GM03348 (cell line): Measurements from ENCODE around the gene CRTAC1.
"Not testable (repeated sequence)": the region's sequence is repeated elsewhere in the genome, so short reads cannot be mapped to it uniquely, and the experiment has no call there.

Source experiments
- DNase-seq: peaks from one replicate; pipeline ENCODE4 v3.0.0; 2012; ENCODE audit warnings: low spot score

The CRTAC1 gene

GRCh38 chr10:97842656-97843280 lies 187.7 kb downstream of the CRTAC1 start:
- no peak for DNase-seq

DNA sequence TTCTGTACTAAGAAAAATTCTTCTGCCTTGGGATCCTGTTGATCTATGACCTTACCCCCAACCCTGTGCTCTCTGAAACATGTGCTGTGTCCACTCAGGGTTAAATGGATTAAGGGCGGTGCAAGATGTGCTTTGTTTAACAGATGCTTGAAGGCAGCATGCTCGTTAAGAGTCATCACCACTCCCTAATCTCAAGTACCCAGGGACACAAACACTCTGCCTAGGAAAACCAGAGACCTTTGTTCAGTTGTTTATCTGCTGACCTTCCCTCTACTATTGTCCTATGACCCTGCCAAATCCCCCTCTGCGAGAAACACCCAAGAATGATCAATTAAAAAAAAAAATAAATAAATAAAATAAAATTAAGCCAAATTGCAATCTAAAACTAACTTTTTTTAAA lies 188.3 kb downstream of the CRTAC1 start:
- DNase-seq = not testable (repeated sequence)

DNA sequence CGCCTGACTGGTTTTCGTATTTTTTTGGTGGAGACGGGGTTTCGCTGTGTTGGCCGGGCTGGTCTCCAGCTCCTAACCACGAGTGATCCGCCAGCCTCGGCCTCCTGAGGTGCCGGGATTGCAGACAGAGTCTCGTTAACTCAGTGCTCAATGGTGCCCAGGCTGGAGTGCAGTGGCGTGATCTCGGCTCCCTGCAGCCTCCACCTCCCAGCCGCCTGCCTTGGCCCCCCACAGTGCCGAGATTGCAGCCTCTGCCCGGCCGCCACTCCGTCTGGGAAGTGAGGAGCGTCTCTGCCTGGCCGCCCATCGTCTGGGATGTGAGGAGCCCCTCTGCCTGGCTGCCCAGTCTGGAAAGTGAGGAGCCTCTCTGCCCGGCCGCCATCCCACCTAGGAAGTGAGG lies 189.3 kb downstream of the CRTAC1 start:
- DNase-seq = not testable (repeated sequence)

GRCh38 chr10:97838091-97838490 lies 192.3 kb downstream of the CRTAC1 start:
- DNase-seq = no peak

DNA sequence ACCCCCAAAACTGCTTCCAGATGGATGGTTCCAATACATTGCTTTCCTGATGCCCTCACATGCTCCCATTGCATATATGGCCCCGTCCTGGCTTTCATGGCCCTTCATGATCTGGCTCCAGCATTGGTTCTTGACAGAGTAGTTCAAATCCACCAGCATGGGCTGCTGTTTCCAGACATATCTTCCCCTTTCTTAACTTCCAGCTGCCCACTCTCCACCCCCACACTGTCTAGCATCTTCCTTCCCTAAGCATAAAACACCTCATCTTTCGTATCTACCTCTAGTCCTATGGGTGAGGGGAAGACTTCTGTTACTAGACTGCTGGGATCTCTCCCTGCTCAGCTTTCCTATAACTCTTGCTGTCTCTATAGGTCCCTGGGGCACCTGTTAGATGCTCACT lies 194.0 kb downstream of the CRTAC1 start:
- no peak for DNase-seq

- no peak for DNase-seq
Observed at GRCh38 chr10:97831259-97831658, 199.2 kb downstream of the CRTAC1 start.

DNA sequence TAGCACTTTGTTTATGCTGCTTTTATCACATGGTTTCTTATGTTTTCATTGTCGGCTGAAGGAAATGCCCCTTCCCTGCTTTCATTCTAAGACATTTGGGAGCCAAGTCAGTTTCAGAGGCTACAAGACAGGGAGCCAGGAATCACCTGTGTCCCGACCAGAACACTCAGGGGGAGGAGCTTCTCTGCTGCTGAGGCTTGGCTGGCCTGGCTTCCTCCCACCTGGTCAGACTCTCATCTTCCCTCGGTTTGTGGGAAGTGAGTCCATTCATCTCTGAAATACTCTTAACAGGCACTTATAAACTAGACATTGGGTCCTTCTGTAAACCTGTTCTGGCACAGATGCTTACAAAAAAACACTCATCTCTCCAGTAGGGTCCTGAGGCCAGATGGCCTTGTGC lies 200.4 kb downstream of the CRTAC1 start:
- DNase-seq = no peak

DNA sequence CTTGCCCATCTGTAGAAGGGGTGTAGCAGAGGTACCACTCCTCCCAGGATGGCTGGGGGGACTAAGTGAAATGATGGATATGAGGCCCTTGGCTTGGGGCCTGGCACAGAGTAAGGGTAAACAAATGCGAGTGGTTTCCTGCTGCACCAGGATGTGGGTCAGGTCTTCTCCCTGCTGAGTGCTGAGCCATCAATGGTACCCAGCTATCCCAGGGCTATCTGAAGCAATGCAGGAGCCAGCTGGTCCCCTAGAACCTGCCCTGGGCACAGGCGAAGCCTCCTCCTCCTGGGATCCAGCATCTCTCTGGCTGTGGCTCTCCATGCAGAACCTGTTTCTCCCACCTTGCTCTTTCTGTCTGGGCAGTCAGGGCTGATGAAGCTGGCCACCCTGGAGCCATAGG lies 201.7 kb downstream of the CRTAC1 start:
- no peak for DNase-seq

DNA sequence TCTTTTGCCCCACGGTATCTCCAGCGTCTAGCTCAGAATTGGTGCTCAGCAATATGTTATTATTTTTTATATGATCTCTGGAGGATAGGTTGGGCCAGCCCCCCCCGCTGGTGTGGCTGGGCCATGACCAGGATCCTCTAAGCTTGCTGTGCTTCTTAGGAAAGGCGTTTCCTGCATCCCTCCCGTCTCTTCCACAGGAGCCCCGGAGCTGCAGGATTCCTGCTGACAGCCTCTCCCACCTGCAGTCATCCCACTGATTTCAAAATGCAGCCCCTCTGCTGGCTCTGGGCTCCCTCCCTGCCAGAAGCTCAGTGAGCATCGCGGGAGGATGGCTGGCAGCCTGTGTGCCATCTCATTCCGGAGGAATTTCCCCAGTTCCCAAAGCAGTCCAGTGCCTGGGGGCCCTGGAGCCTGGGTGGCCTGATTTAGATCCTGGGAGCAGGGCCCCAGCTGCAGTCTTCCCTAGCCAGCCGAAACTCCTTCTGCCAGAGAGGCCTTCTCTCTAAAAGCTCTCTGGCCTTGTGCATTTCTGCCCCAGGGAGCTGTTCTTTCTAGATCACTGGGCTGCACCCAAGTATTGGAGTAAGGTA lies 202.6 kb downstream of the CRTAC1 start:
- DNase-seq = peak; percentile 30

DNA sequence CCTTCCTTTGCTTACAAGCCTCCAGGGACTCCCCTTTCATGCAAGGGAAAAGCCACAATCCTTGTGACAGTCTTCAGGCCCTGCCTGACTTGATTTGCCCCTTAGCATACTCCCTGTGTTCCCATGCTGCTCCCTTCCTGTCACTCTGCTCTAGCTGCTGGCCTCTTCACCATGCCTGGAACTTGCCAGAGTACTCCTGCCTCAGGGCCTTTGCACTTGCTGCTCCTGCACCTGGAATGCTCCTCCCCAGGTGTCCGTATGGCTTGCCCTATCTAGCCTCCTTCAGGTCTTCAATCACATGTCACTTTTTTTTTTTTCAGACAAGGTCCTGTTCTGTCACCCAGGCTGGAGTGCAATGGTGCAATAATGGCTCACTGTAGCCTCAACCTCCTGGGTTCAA lies 203.5 kb downstream of the CRTAC1 start:
- no peak for DNase-seq

- no peak for DNase-seq
Observed at GRCh38 chr10:97825020-97825760, 205.2 kb downstream of the CRTAC1 start.

DNA sequence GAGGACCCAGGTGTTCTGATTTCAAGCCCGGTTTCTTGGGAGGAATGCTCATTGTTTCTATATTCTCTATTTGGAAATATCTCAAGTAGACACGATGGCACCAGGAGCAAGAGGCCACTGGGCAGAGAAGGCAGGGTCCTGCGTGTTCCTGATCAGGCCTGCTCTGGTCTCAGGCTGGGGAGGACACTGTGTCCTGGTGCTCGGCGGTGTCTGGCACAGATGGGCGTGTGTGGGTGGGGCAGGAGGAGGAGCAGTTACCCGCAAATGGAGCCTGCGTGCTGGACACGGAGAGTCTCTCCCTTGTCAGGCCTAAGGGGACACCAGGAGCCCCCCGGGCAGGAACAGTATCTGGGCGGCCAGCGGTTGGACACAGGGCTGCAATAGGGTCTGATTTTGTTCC lies 206.7 kb downstream of the CRTAC1 start:
- DNase-seq = no peak

GRCh38 chr10:97822261-97822687 lies 208.1 kb downstream of the CRTAC1 start:
- no peak for DNase-seq

- no peak for DNase-seq
Observed at GRCh38 chr10:97821308-97822038, 208.9 kb downstream of the CRTAC1 start.

DNA sequence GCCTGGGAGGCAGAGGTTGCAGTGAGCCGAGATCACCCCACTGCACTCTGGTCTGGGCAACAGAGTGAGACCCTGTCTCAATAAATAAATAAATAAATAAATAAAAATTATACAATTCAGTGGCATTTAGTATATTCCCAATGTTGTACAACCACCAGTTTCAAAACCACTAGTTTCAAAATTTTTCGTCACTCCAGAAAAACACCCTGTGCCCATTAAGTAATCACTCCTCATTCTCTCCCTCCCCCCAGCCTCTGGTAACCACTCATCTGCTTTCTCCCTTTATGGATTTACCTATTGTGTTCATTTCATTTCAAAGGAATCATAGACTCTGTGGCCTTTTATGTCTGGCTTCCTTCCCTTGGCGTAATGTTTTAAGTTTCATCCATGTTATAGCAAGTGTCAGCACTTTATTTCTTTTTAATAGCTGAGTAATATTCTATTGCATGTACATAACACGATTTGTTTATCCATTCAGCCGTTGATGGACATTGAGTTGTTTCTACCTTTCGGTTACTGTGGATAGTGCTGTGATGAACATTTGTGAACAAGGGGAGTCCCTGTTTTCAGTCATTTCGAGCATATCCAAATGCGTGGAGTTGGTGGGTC lies 210.2 kb downstream of the CRTAC1 start:
- no peak for DNase-seq

GRCh38 chr10:97818572-97818971 lies 211.8 kb downstream of the CRTAC1 start:
- DNase-seq = no peak

- no peak for DNase-seq
Observed at GRCh38 chr10:97816609-97817008, 213.8 kb downstream of the CRTAC1 start.
